ENCODE measurements around the gene NTN1. TPM values are rescaled to one million over a fixed set of nuclear protein-coding genes. Genes with fewer than 3 reads are reported as not detected.

Gene NTN1
- total RNA-seq, 1 donor, result 0.36 TPM

DNA sequence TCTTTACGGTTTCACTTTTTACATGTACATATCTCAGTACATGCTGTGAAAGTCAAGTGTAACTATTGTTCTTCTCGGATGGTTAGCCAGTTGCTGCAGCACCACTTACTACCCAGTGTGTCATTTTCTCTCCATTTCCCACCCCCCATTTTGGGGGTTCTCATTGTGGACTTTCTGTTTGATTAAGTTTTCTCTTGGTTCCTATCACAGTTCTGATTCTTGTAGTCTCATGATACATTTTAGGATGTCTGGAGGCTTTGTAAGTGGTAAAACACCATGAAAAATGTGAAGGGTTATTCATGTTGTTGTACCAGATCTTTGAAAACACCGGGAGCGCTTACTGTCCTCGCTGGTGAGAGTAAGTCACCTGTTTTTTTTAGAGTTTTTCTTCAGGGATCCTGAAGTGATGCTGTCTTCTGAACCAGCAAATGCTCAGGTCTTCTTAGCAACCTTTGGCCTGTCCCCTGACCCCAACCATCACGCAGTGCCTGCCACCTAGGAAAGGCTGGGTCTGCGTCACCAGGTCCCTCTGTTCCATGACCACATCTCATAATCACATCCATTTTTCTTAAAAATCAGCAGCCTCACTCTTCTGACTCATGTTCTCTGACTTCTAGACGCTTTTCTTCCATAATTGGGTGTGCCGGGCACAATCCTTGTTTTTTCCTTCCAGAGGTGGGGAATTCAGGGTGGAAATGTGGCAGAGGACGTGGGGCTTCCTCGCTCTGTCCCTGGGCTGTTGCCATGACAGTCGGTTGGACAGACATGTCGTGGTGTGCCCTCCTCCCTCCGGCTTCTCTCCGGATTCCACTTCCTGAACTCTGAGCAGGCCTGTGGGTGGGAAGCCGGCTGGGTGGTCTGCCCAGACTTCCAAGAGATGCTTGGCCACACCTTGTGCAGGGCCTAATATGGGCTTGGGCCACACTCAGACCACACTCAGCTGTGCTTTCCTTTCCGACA, 102.6 kb downstream of the NTN1 start:
- no peaks in the 10 kb centered on the region for H3K4me1 ChIP-seq (ENCODE audit: insufficient read depth, low read length)
- TF ChIP-seq, protein P1, sequence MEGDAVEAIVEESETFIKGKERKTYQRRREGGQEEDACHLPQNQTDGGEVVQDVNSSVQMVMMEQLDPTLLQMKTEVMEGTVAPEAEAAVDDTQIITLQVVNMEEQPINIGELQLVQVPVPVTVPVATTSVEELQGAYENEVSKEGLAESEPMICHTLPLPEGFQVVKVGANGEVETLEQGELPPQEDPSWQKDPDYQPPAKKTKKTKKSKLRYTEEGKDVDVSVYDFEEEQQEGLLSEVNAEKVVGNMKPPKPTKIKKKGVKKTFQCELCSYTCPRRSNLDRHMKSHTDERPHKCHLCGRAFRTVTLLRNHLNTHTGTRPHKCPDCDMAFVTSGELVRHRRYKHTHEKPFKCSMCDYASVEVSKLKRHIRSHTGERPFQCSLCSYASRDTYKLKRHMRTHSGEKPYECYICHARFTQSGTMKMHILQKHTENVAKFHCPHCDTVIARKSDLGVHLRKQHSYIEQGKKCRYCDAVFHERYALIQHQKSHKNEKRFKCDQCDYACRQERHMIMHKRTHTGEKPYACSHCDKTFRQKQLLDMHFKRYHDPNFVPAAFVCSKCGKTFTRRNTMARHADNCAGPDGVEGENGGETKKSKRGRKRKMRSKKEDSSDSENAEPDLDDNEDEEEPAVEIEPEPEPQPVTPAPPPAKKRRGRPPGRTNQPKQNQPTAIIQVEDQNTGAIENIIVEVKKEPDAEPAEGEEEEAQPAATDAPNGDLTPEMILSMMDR (IDR thresholded peaks at IDR 0.05; ENCODE audit: extremely low read depth, low read depth, low read length), result no peak
- H3K9me3 ChIP-seq (ENCODE audit: low read depth, low read length), result no peaks in the 10 kb centered on the region
- H3K4me3 ChIP-seq (ENCODE audit: insufficient read depth, low read length), result no peak overlapping the region
- no peak overlapping the region for H3K27ac ChIP-seq (ENCODE audit: low read depth, low read length)
- no peak overlapping the region for H3K4me2 ChIP-seq (ENCODE audit: insufficient read depth, low read length)
- no peaks in the 10 kb centered on the region for H4K20me1 ChIP-seq (ENCODE audit: insufficient read depth, low read length)
- DNase-seq (ENCODE audit: insufficient read length, low spot score, missing footprints), result peak; percentile 43
- no peaks in the 10 kb centered on the region for H3K79me2 ChIP-seq (ENCODE audit: insufficient read depth, low read length)
- no peaks in the 10 kb centered on the region for H3K36me3 ChIP-seq (ENCODE audit: insufficient read depth, low read length)
- H3K27me3 ChIP-seq (ENCODE audit: insufficient read depth, low read length), result no peaks in the 10 kb centered on the region
- H2AFZ ChIP-seq (ENCODE audit: low read length), result no peak overlapping the region

DNA sequence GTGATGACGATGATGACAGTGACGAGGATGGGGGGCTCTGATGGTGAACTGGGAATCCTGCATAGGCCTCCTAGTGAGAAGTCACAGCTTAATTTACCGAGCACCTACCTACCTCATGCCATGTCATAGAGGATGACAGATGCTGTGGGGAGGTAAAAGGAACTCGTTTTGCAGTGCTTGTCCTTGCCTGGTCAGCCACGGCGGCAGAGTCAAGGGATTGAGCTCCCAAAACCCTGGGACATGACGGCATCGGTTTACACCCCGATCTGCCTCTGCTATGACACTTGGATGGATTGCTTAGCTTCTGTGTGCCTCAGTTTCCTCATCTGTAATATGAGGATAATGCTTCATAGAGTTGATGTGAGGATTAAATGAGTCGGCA, 103.2 kb downstream of the NTN1 start:
- Histone ChIP-seq H3K27ac (ENCODE audit: low read depth, low read length) (no peak overlapping the region), H3K27me3 (ENCODE audit: insufficient read depth, low read length) (no peaks in the 10 kb centered on the region), H3K4me2 (ENCODE audit: insufficient read depth, low read length) (no peak overlapping the region), H3K79me2 (ENCODE audit: insufficient read depth, low read length) (no peaks in the 10 kb centered on the region), H4K20me1 (ENCODE audit: insufficient read depth, low read length) (no peaks in the 10 kb centered on the region), H3K4me3 (ENCODE audit: insufficient read depth, low read length) (no peak overlapping the region), H3K9me3 (ENCODE audit: low read depth, low read length) (no peaks in the 10 kb centered on the region), H3K36me3 (ENCODE audit: insufficient read depth, low read length) (no peaks in the 10 kb centered on the region), H2AFZ (ENCODE audit: low read length) (no peak overlapping the region), H3K4me1 (ENCODE audit: insufficient read depth, low read length) (no peaks in the 10 kb centered on the region)
- peak; percentile 59 for DNase-seq (ENCODE audit: insufficient read length, low spot score, missing footprints)
- TF ChIP-seq, protein P1 (IDR thresholded peaks at IDR 0.05; ENCODE audit: extremely low read depth, low read depth, low read length), result no peak

DNA sequence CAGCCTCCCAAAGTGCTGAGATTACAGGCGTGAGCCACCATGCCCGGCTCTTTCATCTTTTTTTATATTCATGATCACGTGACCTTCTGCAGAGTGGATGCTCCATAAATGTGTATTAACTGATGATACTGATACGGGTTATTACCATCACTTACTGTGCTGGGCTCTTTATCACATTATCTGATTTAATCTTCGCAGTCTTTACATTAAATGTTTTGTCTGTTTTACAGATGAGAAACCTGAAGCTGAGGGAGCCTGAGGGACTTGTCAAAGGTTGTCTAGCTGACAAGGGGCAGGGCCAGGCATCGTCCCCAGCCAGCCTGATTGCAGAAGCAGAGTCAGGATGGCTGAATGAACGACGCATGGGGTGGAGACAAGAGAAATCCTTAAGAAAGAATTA, 104.4 kb downstream of the NTN1 start:
- H3K4me2 ChIP-seq (ENCODE audit: insufficient read depth, low read length), result no peak overlapping the region
- H3K27me3 ChIP-seq (ENCODE audit: insufficient read depth, low read length), result no peaks in the 10 kb centered on the region
- H3K9me3 ChIP-seq (ENCODE audit: low read depth, low read length), result no peaks in the 10 kb centered on the region
- no peak overlapping the region for H2AFZ ChIP-seq (ENCODE audit: low read length)
- no peak overlapping the region for H3K4me3 ChIP-seq (ENCODE audit: insufficient read depth, low read length)
- no peaks in the 10 kb centered on the region for H3K36me3 ChIP-seq (ENCODE audit: insufficient read depth, low read length)
- no peaks in the 10 kb centered on the region for H4K20me1 ChIP-seq (ENCODE audit: insufficient read depth, low read length)
- no peaks in the 10 kb centered on the region for H3K79me2 ChIP-seq (ENCODE audit: insufficient read depth, low read length)
- DNase-seq (ENCODE audit: insufficient read length, low spot score, missing footprints), result no peak
- H3K4me1 ChIP-seq (ENCODE audit: insufficient read depth, low read length), result no peaks in the 10 kb centered on the region
- H3K27ac ChIP-seq (ENCODE audit: low read depth, low read length), result no peak overlapping the region
- TF ChIP-seq, protein P1 (IDR thresholded peaks at IDR 0.05; ENCODE audit: extremely low read depth, low read depth, low read length), result no peak

DNA sequence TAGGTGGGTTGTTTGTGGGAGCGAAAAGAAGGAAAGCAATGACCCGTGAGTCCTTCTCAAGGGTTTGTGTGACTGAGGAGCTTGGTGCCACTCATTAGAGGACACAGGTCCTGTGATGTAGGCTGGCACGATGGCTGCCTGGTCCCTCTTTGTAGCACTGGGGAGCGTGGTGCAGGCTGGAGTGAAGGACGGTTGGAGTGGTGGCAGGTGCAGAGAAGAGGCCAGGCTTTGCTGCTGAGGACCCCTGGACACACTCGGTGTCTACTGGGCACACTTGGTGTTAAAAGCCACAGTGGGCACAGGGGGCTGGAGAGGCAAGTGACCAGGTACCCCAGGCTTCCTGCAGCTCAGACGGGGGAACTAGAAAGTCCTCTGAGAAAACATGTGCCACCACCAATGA, 106.0 kb downstream of the NTN1 start:
- H3K27me3 ChIP-seq (ENCODE audit: insufficient read depth, low read length), result no peaks in the 10 kb centered on the region
- peak; percentile 66 for DNase-seq (ENCODE audit: insufficient read length, low spot score, missing footprints)

More for the DNA sequence above, 106.0 kb downstream of the NTN1 start:
- Histone ChIP-seq H3K27ac (ENCODE audit: low read depth, low read length) (no peak overlapping the region), H4K20me1 (ENCODE audit: insufficient read depth, low read length) (no peaks in the 10 kb centered on the region), H3K79me2 (ENCODE audit: insufficient read depth, low read length) (no peaks in the 10 kb centered on the region), H2AFZ (ENCODE audit: low read length) (no peak overlapping the region), H3K36me3 (ENCODE audit: insufficient read depth, low read length) (no peaks in the 10 kb centered on the region), H3K9me3 (ENCODE audit: low read depth, low read length) (no peaks in the 10 kb centered on the region), H3K4me3 (ENCODE audit: insufficient read depth, low read length) (no peak overlapping the region), H3K4me2 (ENCODE audit: insufficient read depth, low read length) (no peak overlapping the region), H3K4me1 (ENCODE audit: insufficient read depth, low read length) (no peaks in the 10 kb centered on the region)
- TF ChIP-seq, protein P1 (IDR thresholded peaks at IDR 0.05; ENCODE audit: extremely low read depth, low read depth, low read length), result no peak
